Neutrophil (primary cell): ENCODE measurements around the gene TM9SF1.

Experiments used
- H3K27ac ChIP-seq: fragments of 200-600 bp; sonication (generic); 2 replicates; pipeline ENCODE4 v1.5.1; 2016; ENCODE audit warnings: mild to moderate bottlenecking, moderate library complexity
- H3K27me3 ChIP-seq: fragments of 200-600 bp; sonication (generic); 2 replicates; pipeline ENCODE4 v1.6.0; 2016; ENCODE audit warnings: mild to moderate bottlenecking
- H3K36me3 ChIP-seq: fragments of 200-600 bp; sonication (generic); 2 replicates; pipeline ENCODE4 v1.5.1; 2017
- H3K4me1 ChIP-seq, 2 experiments: fragments of 200-600 bp in 1 of 2; sonication (generic) in 1 of 2; 1 replicate in 1 of 2; 2 replicates in 1 of 2; pipeline versions ENCODE4 v1.5.1 to v1.6.1; 2013 to 2016; ENCODE audit warnings: low read depth in 1 of 2, low read length in 1 of 2, mild to moderate bottlenecking in 1 of 2, moderate library complexity in 1 of 2; ENCODE audit not compliant: control insufficient read depth in 1 of 2, insufficient read depth in 1 of 2
- H3K4me3 ChIP-seq, 2 experiments: fragments of 200-600 bp in 1 of 2; sonication (generic) in 1 of 2; 1 replicate in 1 of 2; 2 replicates in 1 of 2; pipeline ENCODE4 v1.5.1; 2013 to 2016; ENCODE audit warnings: low read depth in 1 of 2, low read length in 1 of 2, mild to moderate bottlenecking in 1 of 2, moderate library complexity in 1 of 2
- H3K9me3 ChIP-seq: fragments of 200-600 bp; sonication (generic); 2 replicates; pipeline ENCODE4 v1.5.1; 2016
- TF ChIP-seq, protein P1 (sequence below): fragments of 200-600 bp; sonication (generic); IDR thresholded peaks from 2 replicates; pipeline ENCODE4 v1.5.1; 2016; ENCODE audit warnings: antibody characterized with exemption

The TM9SF1 gene

DNA sequence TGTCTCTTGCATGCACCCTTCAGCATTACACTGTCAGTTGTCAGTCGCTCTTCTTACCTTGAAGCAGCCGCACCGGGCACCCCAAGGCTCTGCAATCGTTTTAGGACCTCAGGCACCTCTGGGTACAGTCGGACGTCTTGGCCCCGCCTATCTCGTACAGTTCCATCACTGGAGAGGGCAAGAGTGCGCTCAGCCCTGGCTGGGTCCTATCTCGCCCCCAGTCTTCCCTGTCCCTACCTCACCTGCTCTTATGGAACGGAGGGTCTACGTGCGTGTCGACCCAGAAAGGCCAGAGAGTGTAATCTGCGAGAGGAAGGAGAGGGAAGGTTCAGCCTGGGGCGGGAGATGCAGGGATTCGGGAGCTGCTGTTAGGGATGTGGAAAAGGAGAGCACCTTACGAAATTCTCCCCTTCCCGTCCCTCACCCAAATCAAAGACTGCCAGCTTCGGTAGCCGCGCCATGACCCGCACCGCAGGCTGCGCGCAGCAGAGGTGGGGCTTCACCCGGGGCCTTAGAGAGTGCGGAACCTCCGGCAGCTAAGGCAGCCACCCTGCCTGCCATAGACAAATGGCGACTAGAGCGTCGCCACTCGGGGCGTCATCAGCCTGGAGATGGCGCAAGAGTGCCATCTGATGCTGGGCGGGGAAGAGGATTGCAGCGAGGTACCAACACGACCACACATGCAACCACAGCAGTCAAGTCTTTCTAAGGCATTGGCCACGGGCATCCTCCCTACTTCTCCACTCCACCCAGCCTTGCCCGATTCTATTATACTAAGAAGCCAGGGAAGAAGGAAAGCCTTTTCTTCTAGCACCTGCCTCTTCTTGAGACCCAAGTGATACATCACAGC, 20.5 kb upstream of the TM9SF1 start, which contains the start of gene MDP1:
TSS of gene MDP1 (minus strand) at position 572 of the 850 bp plus-strand sequence. CDS start at position 461, 111 bp downstream.
- Histone ChIP-seq H3K9me3 (no peaks in the 10 kb centered on the region), H3K36me3 (peaks cover 13% of the 10 kb centered on the region), H3K4me3 (peak within 1 kb of the TSS; percentile 82 to 98), H3K27me3 (no peaks in the 10 kb centered on the region), H3K4me1 (peaks cover 31 to 35% of the 10 kb centered on the region in 2 experiments), H3K27ac (peak within 1 kb of the TSS; percentile 97)
- TF ChIP-seq, protein P1, sequence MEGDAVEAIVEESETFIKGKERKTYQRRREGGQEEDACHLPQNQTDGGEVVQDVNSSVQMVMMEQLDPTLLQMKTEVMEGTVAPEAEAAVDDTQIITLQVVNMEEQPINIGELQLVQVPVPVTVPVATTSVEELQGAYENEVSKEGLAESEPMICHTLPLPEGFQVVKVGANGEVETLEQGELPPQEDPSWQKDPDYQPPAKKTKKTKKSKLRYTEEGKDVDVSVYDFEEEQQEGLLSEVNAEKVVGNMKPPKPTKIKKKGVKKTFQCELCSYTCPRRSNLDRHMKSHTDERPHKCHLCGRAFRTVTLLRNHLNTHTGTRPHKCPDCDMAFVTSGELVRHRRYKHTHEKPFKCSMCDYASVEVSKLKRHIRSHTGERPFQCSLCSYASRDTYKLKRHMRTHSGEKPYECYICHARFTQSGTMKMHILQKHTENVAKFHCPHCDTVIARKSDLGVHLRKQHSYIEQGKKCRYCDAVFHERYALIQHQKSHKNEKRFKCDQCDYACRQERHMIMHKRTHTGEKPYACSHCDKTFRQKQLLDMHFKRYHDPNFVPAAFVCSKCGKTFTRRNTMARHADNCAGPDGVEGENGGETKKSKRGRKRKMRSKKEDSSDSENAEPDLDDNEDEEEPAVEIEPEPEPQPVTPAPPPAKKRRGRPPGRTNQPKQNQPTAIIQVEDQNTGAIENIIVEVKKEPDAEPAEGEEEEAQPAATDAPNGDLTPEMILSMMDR = peak; percentile 83

DNA sequence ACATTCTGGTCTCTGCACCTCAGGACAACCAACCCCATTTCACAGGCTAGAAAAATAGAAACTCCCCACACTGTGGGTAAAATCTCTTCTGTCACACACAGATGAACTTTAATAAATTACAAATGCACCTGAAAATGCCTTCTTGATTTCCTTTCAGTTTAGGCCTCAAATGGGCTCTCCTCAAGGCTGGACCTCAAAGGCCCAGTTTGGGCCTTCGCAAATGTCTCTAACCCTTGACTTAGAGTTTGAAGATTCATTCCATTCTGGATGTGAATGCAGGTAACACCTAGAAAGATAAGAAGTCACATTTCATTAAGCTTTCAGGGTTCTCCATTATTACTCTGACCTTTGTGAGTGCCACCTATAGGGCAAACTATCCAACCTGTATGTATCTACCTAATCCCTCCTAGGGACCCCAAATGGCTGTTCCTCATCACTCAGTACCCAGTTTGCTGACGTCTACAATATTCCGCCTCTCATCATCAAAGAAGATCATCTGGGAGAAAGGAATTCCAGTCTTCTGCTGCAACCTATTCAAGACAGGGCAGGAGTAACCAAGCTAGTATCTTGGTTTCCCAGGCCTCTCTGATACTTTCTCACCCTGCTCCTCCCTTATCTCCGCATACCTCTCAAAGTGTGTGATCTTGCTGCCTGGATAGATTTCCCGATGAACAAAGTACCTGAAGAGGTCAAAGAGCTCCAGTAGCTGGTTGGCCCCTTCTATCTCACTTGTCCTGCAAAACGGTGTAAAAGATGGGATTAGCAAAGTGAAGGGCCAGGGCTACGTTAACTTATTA, 18.8 kb upstream of the TM9SF1 start:
- peak overlapping the region; percentile 97 for H3K27ac ChIP-seq
- no peaks in the 10 kb centered on the region for H3K9me3 ChIP-seq
- peaks cover 27 to 35% of the 10 kb centered on the region in 2 experiments for H3K4me1 ChIP-seq
- H3K27me3 ChIP-seq = no peaks in the 10 kb centered on the region
- TF ChIP-seq, protein P1 = no peak
- H3K36me3 ChIP-seq = peaks cover 30% of the 10 kb centered on the region
- peak overlapping the region; percentile 73 to 79 for H3K4me3 ChIP-seq

DNA sequence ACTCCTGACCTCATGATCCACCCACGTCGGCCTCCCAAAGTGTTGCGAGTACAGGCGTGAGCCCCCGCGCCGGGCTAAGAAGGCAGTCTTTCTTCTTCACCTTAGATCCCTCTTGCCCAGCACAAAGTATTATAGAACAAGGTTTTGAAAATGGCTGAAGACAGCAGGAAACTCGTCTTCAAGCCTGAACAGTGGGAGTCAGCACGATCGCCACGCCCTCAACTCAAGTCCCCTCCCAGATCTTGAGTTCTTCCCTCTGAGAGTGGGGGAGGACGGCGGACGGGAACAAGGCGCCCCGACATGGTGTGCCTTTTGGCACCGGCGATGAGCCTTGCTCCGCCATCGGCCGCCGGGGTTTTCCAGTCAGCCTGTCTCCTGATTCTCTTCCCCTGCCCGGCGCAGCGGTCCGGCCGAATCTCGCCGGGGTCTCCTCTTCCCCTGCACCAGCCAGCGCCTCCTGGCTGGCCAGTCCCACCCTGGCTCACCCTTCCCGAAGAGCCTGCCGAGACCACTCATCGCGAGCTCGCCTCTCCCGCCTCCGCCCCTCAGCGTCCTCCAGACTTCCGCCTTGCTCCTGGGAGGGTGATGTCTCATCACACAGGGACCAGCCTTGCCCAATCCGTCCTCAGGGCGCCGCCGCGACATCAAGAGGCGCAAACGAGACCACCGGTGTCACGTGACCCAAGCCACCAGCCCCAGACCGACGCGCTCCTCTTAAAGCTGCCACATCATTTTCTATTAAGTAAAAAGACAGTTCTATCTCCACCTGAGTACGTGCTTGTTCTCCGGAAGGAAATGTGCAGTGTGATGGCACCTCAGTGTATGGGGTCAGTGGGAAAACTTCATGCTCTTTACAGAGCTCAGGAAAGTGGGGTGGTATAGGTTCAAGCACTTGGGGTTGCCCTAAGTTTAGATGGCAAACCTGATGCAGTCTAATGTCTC, 18.0 kb upstream of the TM9SF1 start, which contains the start of gene CHMP4A:
TSS of gene CHMP4A (minus strand) at position 565 of the 942 bp plus-strand sequence. CDS start at position 516, 49 bp downstream.
- H3K27me3 ChIP-seq = no peaks in the 10 kb centered on the region
- H3K4me3 ChIP-seq = peak within 1 kb of the TSS; percentile 73 to 79
- H3K36me3 ChIP-seq = peaks cover 35% of the 10 kb centered on the region
- H3K27ac ChIP-seq = peak within 1 kb of the TSS; percentile 97
- H3K9me3 ChIP-seq = no peaks in the 10 kb centered on the region
- peaks cover 27 to 35% of the 10 kb centered on the region in 2 experiments for H3K4me1 ChIP-seq
- TF ChIP-seq, protein P1 = peak; percentile 34

DNA sequence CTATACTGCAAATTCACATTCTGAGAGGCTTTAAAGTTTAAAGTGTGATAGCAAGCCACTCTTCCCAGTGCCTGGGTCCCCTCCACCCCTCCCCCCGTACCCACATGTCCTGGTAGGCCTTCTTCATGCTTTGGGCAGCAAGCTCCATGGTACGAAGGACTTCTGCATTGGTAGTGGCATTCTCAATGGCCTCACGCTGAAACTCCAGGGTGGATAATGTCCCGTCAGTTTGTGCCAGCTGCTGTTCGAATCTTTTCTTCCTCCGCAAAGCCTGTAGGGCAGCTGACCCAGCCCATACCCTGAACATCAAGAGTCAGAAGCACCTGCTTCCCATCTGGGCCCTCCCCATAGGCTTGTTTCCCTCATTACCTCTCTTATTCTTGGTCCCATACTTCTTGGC, 16.1 kb upstream of the TM9SF1 start:
- Histone ChIP-seq H3K27ac (peak overlapping the region; percentile 97), H3K4me1 (peaks cover 26 to 33% of the 10 kb centered on the region in 2 experiments), H3K36me3 (peaks cover 48% of the 10 kb centered on the region), H3K9me3 (no peaks in the 10 kb centered on the region), H3K27me3 (no peaks in the 10 kb centered on the region), H3K4me3 (no peak overlapping the region)
- TF ChIP-seq, protein P1 = no peak

DNA sequence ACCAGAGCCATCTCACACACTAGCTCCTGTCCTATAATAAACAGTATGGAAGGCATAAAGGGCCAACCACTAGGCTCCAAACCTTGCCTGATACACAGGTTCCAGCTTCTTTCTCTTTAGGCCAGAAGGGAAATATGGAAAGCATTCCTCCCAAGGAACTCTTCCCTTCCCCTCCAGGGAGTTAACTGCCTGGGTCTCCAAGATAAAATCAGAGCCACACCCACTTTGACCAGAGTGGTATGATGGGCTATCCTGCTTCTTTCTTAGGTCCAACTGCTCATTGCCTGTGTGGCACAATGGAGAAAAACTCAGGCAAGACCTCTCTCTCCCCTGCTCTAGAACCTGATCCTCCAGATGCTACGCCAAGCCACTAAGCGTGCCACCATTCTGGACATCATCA, 12.4 kb upstream of the TM9SF1 start:
- Histone ChIP-seq H3K9me3 (no peaks in the 10 kb centered on the region), H3K27me3 (no peaks in the 10 kb centered on the region), H3K4me3 (no peak overlapping the region), H3K27ac (no peak overlapping the region), H3K4me1 (peaks cover 0 to 5% of the 10 kb centered on the region in 2 experiments), H3K36me3 (peaks cover 58% of the 10 kb centered on the region)
- TF ChIP-seq, protein P1 = no peak
